HPDE6-E6E7 (cell line): ENCODE results near the gene SLC45A1.

ENCODE experiments used
- DNase-seq: peaks from one replicate; pipeline ENCODE4 v3.0.0; 2011; ENCODE audit warnings: missing footprints; ENCODE audit errors: extremely low spot score

Gene SLC45A1

GRCh38 chr1:8335246-8335645 is 17.3 kb downstream of the SLC45A1 start:
- DNase-seq: no peak

- no peak for DNase-seq
Measured at GRCh38 chr1:8337776-8338525, 20.0 kb downstream of the SLC45A1 start.

- no peak for DNase-seq
Measured at GRCh38 chr1:8338526-8339202, 20.8 kb downstream of the SLC45A1 start.

- DNase-seq: no peak
Measured at GRCh38 chr1:8339203-8339600, 21.3 kb downstream of the SLC45A1 start.

- DNase-seq: no peak
Measured at GRCh38 chr1:8340448-8340847, 22.5 kb downstream of the SLC45A1 start.

- no peak for DNase-seq
Measured at GRCh38 chr1:8342325-8342724, 24.4 kb downstream of the SLC45A1 start.

GRCh38 chr1:8343044-8343443 is 25.1 kb downstream of the SLC45A1 start:
- no peak for DNase-seq

- DNase-seq: peak; percentile 79
Measured at GRCh38 chr1:8343464-8344001, 25.6 kb downstream of the SLC45A1 start.

GRCh38 chr1:8344893-8345507 is 27.1 kb downstream of the SLC45A1 start:
- no peak for DNase-seq

GRCh38 chr1:8345621-8346415 is 27.9 kb downstream of the SLC45A1 start:
- DNase-seq: no peak

GRCh38 chr1:8347635-8348034 is 29.7 kb downstream of the SLC45A1 start:
- DNase-seq: no peak

GRCh38 chr1:8348047-8348776 is 30.3 kb downstream of the SLC45A1 start:
- no peak for DNase-seq

- DNase-seq: peak; percentile 60
Measured at GRCh38 chr1:8348777-8349472, 31.0 kb downstream of the SLC45A1 start.

GRCh38 chr1:8349473-8349865 is 31.6 kb downstream of the SLC45A1 start:
- DNase-seq: no peak

GRCh38 chr1:8349961-8350360 is 32.0 kb downstream of the SLC45A1 start:
- no peak for DNase-seq

GRCh38 chr1:8350914-8351684 is 33.2 kb downstream of the SLC45A1 start:
- no peak for DNase-seq

- peak; percentile 74 for DNase-seq
Measured at GRCh38 chr1:8351693-8352470, 34.0 kb downstream of the SLC45A1 start.

- DNase-seq: no peak
Measured at GRCh38 chr1:8352471-8352845, 34.5 kb downstream of the SLC45A1 start.
